Transverse colon (tissue), 4 donors: Measurements from ENCODE around the gene RAD23A. TPM values are rescaled to one million over a fixed set of nuclear protein-coding genes. Genes with fewer than 3 reads are reported as not detected.

Experiments
- DNase-seq: peaks from one replicate; pipeline ENCODE4 v3.0.0-alpha.2; 2019
- H3K27ac ChIP-seq, 4 donors: fragments of 200-600 bp; sonication (generic); 2 replicates each; pipeline ENCODE4 v1.5.1; 2016 to 2018; ENCODE audit warnings: inconsistent platforms in 4 of 4
- H3K27me3 ChIP-seq: fragments of 200-600 bp; sonication (generic); 2 replicates; pipeline ENCODE4 v1.5.1; 2017; ENCODE audit warnings: inconsistent platforms
- H3K36me3 ChIP-seq, 4 donors: fragments of 200-600 bp; sonication (generic); 2 replicates each; pipeline ENCODE4 v1.5.1; 2017 to 2019; ENCODE audit warnings: inconsistent platforms in 4 of 4
- H3K4me1 ChIP-seq, 4 donors: fragments of 200-600 bp; sonication (generic); 2 replicates each; pipeline ENCODE4 v1.5.1; 2017 to 2020; ENCODE audit warnings: inconsistent platforms in 4 of 4
- H3K4me3 ChIP-seq, 4 donors: fragments of 200-600 bp; sonication (generic); 1 replicate in 1 of 4; 2 replicates in 3 of 4; pipeline versions ENCODE4 v1.5.1 to v1.6.1; 2017 to 2019; ENCODE audit warnings: inconsistent platforms in 4 of 4
- H3K9me3 ChIP-seq, 2 donors: fragments of 200-600 bp; sonication (generic); 2 replicates each; pipeline ENCODE4 v1.5.1; 2017 to 2019; ENCODE audit warnings: inconsistent platforms in 2 of 2
- EP300 ChIP-seq: sonication (generic); formaldehyde crosslinking; IDR thresholded peaks from one replicate; pipeline ENCODE4 v1.6.1; 2017; ENCODE audit warnings: antibody characterized with exemption, low read depth
- POLR2A ChIP-seq: fragments of 450-650 bp; IDR thresholded peaks from one replicate; pipeline ENCODE4 v1.6.1; 2016; ENCODE audit warnings: antibody characterized with exemption, mild to moderate bottlenecking, moderate library complexity
- POLR2AphosphoS5 ChIP-seq, 3 donors: sonication (generic); formaldehyde crosslinking; IDR thresholded peaks; one replicate each; pipeline ENCODE4 v1.6.1; 2016; ENCODE audit warnings: antibody characterized with exemption in 3 of 3
- WGBS, 2 donors: methylation state at CpG; one replicate each; pipeline ENCODE4 v1.1.5; 2018; ENCODE audit warnings: low coverage in 1 of 2; 5-methylcytosine and 5-hydroxymethylcytosine counted together
- in situ Hi-C, 4 donors: fragments of 200-750 bp; cut with MboI; loops; one replicate each; pipeline versions ENCODE4 v1.15.0 to v1.15.1; 2017; ENCODE audit warnings: low sequenced_read_pairs in 3 of 4, low pct_ligation_motif_present in 1 of 4, low pct_unique_long_range_greater_than_20kb in 1 of 4
- intact Hi-C: fragments of 100-400 bp; cut with DNase I; formaldehyde crosslinking; loops from one replicate; pipeline ENCODE4 v1.15.1; 2023; ENCODE audit warnings: low total_unique reads
- total RNA-seq, 4 donors: library from RNA; depleted of rRNA; stranded (reverse); fragments of >200 nt; gene quantifications; one replicate each; pipeline ENCODE4 v1.1.0, GENCODE V29; 2016
- TF ChIP-seq, protein P1 (sequence below), 5 experiments: fragments of 200-600 bp in 3 of 5; fragments of 450-650 bp in 2 of 5; sonication (generic) in 3 of 5; IDR thresholded peaks; 1 replicate in 2 of 5; 2 replicates in 3 of 5; pipeline ENCODE4 v1.5.1; 2016 to 2017; ENCODE audit warnings: antibody characterized with exemption in 5 of 5, inconsistent platforms in 3 of 5, mild to moderate bottlenecking in 2 of 5, moderate library complexity in 1 of 5

The RAD23A gene
- total RNA-seq, 4 donors from 2014 or later = 57.9 to 87.9 (median 75.9) TPM

- Histone ChIP-seq H3K27ac (peak overlapping the region in 3 of 4 donors; percentile 95 to 97 (median 96)), H3K4me1 (peaks cover 20 to 62% (median 35%) of the 10 kb centered on the region in 4 donors), H3K36me3 (peaks cover 0 to 48% (median 22%) of the 10 kb centered on the region in 4 donors), H3K4me3 (no peak overlapping the region), H3K9me3 (no peaks in the 10 kb centered on the region), H3K27me3 (no peaks in the 10 kb centered on the region)
- TF ChIP-seq EP300 (no peak), POLR2A (no peak), POLR2AphosphoS5 (IDR thresholded peaks at IDR 0.05) (no peak)
- TF ChIP-seq, protein P1, sequence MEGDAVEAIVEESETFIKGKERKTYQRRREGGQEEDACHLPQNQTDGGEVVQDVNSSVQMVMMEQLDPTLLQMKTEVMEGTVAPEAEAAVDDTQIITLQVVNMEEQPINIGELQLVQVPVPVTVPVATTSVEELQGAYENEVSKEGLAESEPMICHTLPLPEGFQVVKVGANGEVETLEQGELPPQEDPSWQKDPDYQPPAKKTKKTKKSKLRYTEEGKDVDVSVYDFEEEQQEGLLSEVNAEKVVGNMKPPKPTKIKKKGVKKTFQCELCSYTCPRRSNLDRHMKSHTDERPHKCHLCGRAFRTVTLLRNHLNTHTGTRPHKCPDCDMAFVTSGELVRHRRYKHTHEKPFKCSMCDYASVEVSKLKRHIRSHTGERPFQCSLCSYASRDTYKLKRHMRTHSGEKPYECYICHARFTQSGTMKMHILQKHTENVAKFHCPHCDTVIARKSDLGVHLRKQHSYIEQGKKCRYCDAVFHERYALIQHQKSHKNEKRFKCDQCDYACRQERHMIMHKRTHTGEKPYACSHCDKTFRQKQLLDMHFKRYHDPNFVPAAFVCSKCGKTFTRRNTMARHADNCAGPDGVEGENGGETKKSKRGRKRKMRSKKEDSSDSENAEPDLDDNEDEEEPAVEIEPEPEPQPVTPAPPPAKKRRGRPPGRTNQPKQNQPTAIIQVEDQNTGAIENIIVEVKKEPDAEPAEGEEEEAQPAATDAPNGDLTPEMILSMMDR (IDR thresholded peaks at IDR 0.05) = no peak
- intact Hi-C loops = loop anchor here (10.0 kb wide), 1 partner anchor 59 kb away; the partner anchor contains the start of genes DNASE2 and KLF1
- in situ Hi-C loops = no loop called here
- 43 to 67% methylated on average over 1 to 2 of the region's 2 CpGs for WGBS, 2 donors
- DNase-seq = no peak
Observed at GRCh38 chr19:12944104-12944674, 1.5 kb upstream of the RAD23A start.

DNA sequence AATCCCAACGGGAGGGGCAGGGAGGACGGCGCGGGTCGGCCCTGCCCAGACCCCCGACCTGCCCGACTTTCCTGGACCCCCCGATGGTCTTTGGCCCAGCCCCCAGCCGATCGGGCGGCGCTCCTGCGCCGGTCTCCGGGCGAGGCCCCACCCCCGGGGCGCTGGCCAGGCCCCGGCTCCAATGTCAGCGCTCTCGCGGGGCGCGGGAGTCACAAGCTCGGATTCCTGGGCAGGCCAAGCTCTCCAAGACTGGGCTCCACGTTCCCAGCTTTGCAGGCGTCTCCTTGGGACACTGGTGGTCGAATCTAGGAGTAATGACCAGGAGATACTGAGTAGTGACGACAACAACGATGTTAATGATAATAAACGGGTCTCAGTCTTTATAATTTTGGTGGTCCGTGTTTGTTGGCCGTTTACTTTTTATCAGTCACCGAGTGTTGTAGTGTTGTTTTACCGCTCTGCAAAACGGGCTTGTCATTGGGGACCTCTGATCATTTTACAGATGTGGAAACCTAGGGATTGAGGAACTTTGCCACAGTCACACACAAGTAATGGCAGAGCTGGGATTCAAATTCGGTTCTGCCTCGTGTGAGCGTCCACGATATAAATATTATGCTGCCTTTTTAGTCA is 545 bp downstream of the RAD23A start:
- peaks cover 0 to 46% (median 23%) of the 10 kb centered on the region in 4 donors for H3K36me3 ChIP-seq
- 0% methylated on average over 31 of the region's 40 CpGs; no CpG with 5 or more reads in 1 of the 2 donors for WGBS, 2 donors
- intact Hi-C loops = loop anchor here (10.0 kb wide), 1 partner anchor 61 kb away; the partner anchor contains the start of genes DNASE2 and KLF1
- peaks cover 10 to 42% (median 15%) of the 10 kb centered on the region in 4 donors for H3K4me1 ChIP-seq
- H3K27me3 ChIP-seq = no peaks in the 10 kb centered on the region
- peak overlapping the region; percentile 67 to 92 (median 83) for H3K4me3 ChIP-seq
- peak; percentile 74 for DNase-seq
- in situ Hi-C loops = no loop called here
- TF ChIP-seq EP300 (no peak), POLR2A (no peak), POLR2AphosphoS5 (IDR thresholded peaks at IDR 0.05) (no peak)
- TF ChIP-seq, protein P1 (IDR thresholded peaks at IDR 0.05) = no peak
- H3K9me3 ChIP-seq = no peaks in the 10 kb centered on the region
- H3K27ac ChIP-seq = peak overlapping the region; percentile 95 to 97 (median 96)

DNA sequence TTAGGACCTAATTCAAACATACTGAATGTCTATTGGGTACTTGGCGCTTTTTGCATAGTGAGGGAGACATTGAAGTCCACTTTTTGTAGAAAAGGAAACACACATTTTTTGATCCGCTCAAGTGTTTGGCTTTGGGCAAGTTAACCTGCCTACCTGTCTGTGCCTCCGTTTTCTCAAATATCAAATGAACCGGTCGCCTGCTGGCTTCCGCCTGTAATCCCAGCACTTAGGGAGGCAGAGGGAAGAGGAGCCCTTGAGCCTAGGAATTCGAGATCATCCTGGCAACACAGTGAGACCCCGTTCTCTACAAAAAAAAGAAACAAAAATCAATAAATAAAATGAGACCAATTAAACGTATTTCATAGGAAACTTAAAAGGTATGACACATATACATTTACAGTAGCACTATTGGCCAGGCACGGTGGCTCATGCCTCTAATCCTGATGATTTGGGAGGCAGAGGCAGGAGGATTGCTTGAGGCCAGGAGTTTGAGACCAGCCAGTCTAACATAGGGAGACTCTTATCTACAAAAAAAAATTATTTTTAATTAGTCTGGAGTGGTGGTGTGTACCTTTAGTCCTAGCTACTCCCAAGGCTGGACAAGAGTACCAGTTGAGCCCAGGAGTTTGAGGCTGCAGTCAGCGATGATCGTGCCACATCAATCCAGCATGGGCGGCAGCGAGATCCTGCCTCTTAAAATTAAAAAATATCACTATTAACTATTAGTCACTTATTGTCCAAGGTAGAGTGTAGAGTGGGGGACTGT is 1.3 kb downstream of the RAD23A start:
- peak overlapping the region; percentile 95 to 97 (median 96) for H3K27ac ChIP-seq
- peaks cover 10 to 35% (median 14%) of the 10 kb centered on the region in 4 donors for H3K4me1 ChIP-seq
- H3K9me3 ChIP-seq = no peaks in the 10 kb centered on the region
- no peak for TF ChIP-seq POLR2AphosphoS5 (IDR thresholded peaks at IDR 0.05)
- TF ChIP-seq POLR2A = no peak
- TF ChIP-seq EP300 = no peak
- H3K27me3 ChIP-seq = no peaks in the 10 kb centered on the region
- peak overlapping the region in 3 of 4 donors; percentile 67 to 92 (median 79) for H3K4me3 ChIP-seq
- WGBS, 2 donors = 61 to 65% methylated on average over 10 to 14 of the region's 14 CpGs
- no peak for DNase-seq
- intact Hi-C loops = loop anchor here (10.0 kb wide), 1 partner anchor 62 kb away; the partner anchor contains the start of genes DNASE2 and KLF1
- peaks cover 0 to 45% (median 19%) of the 10 kb centered on the region in 4 donors for H3K36me3 ChIP-seq
- in situ Hi-C loops = no loop called here

DNA sequence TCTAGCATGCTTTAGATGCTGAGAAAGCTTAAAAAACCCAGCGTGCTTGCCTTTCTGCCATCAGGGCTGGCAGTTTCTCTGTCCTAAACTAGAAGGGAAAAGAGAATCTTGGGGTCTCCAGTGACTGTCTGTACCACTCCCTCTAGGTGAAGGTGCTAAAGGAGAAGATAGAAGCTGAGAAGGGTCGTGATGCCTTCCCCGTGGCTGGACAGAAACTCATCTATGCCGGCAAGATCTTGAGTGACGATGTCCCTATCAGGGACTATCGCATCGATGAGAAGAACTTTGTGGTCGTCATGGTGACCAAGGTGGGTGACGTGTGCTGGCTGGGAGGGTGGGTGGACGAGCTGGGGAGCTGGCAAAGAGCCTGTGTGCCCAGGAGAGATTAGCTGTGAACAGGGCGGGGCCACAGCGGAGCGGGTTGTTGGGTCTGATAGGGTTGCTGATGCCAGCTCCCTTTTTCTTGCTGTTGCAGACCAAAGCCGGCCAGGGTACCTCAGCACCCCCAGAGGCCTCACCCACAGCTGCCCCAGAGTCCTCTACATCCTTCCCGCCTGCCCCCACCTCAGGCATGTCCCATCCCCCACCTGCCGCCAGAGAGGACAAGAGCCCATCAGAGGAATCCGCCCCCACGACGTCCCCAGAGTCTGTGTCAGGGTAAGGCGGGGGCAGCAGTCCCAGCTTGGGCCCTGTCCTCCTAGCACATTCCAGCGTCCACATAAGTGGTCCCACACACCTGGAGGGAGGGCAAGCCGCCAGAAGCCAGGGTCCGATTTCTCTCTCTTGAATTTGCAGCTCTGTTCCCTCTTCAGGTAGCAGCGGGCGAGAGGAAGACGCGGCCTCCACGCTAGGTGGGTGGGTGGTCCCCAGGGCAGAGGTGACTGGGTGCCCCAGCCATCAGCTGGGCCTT is 2.3 kb downstream of the RAD23A start:
- intact Hi-C loops = loop anchor here (10.0 kb wide), 1 partner anchor 63 kb away; the partner anchor contains the start of genes DNASE2 and KLF1
- TF ChIP-seq POLR2A = no peak
- no peak for TF ChIP-seq EP300
- in situ Hi-C loops = no loop called here
- 79 to 87% methylated on average over 7 to 28 of the region's 28 CpGs for whole genome bisulfite sequencing, 2 donors
- Histone ChIP-seq H3K36me3 (peaks cover 0 to 41% (median 20%) of the 10 kb centered on the region in 4 donors), H3K4me1 (peaks cover 7 to 37% (median 13%) of the 10 kb centered on the region in 4 donors), H3K27me3 (no peaks in the 10 kb centered on the region), H3K4me3 (no peak overlapping the region), H3K9me3 (no peaks in the 10 kb centered on the region), H3K27ac (no peak overlapping the region)
- no peak for DNase-seq
